Vagina (tissue), 2 donors: Measurements from ENCODE around the gene IYD. TPM values are rescaled to one million over a fixed set of nuclear protein-coding genes. Genes with fewer than 3 reads are reported as not detected.

Source experiments
- DNase-seq, 2 donors: peaks; one replicate each; pipeline ENCODE4 v3.0.0-alpha.2; 2017; ENCODE audit errors: extremely low spot score in 2 of 2
- H3K27ac ChIP-seq: fragments of 200-600 bp; sonication (generic); one replicate; pipeline ENCODE4 v1.5.1; 2019
- H3K27me3 ChIP-seq: fragments of 200-600 bp; sonication (generic); one replicate; pipeline ENCODE4 v1.5.1; 2019
- H3K36me3 ChIP-seq, 2 donors: fragments of 200-600 bp; sonication (generic); one replicate each; pipeline ENCODE4 v1.5.1; 2017 to 2019
- H3K4me1 ChIP-seq: fragments of 200-600 bp; sonication (generic); one replicate; pipeline ENCODE4 v1.5.1; 2019
- H3K4me3 ChIP-seq, 2 donors: fragments of 200-600 bp; sonication (generic); 1 replicate in 1 of 2; 2 replicates in 1 of 2; pipeline ENCODE4 v1.5.1; 2016 to 2019
- H3K9me3 ChIP-seq: fragments of 200-600 bp; sonication (generic); one replicate; pipeline ENCODE4 v1.5.1; 2019
- CTCF ChIP-seq, 3 experiments: fragments of 450-650 bp in 2 of 3; fragments of 200-600 bp in 1 of 3; sonication (generic) in 1 of 3; IDR thresholded peaks; one replicate each; pipeline ENCODE4 v1.5.1; 2017 to 2019; ENCODE audit warnings: antibody characterized with exemption in 3 of 3, mild to moderate bottlenecking in 2 of 3, moderate library complexity in 2 of 3
- POLR2A ChIP-seq, 2 donors: fragments of 450-650 bp; IDR thresholded peaks; one replicate each; pipeline ENCODE4 v1.6.1; 2017; ENCODE audit warnings: antibody characterized with exemption in 2 of 2, mild to moderate bottlenecking in 2 of 2, moderate library complexity in 2 of 2
- POLR2AphosphoS5 ChIP-seq, 2 donors: sonication (generic); formaldehyde crosslinking; IDR thresholded peaks; one replicate each; pipeline ENCODE4 v1.9.0; 2017; ENCODE audit warnings: antibody characterized with exemption in 2 of 2, mild to moderate bottlenecking in 2 of 2, low read depth in 1 of 2; ENCODE audit not compliant: insufficient read depth in 1 of 2
- intact Hi-C: fragments of 100-400 bp; cut with DNase I; formaldehyde crosslinking; loops from one replicate; pipeline ENCODE4 v1.15.1; 2023
- total RNA-seq: library from RNA; depleted of rRNA; stranded (reverse); fragments of >200 nt; gene quantifications from one replicate; pipeline ENCODE4 v1.2.3, GENCODE V29; 2016

IYD gene
- total RNA-seq, 1 donor from 2014 or later = not detected

- no peak for DNase-seq
- H3K27ac ChIP-seq = no peak overlapping the region
- H3K4me1 ChIP-seq = peaks cover 19% of the 10 kb centered on the region
- no peaks in the 10 kb centered on the region for H3K36me3 ChIP-seq
- H3K9me3 ChIP-seq = no peaks in the 10 kb centered on the region
- intact Hi-C loops = no loop called here
- TF ChIP-seq POLR2AphosphoS5 (IDR thresholded peaks at IDR 0.05; ENCODE audit: insufficient read depth in 1 of 2, low read depth in 1 of 2) = no peak
- TF ChIP-seq POLR2A (IDR thresholded peaks at IDR 0.05) = no peak
- TF ChIP-seq CTCF (IDR thresholded peaks at IDR 0.05) = no peak
- no peak overlapping the region for H3K4me3 ChIP-seq
- no peaks in the 10 kb centered on the region for H3K27me3 ChIP-seq
Observed at GRCh38 chr6:150406948-150407347, 38.1 kb downstream of the IYD start.

GRCh38 chr6:150408842-150409241 is 40.0 kb downstream of the IYD start:
- intact Hi-C loops = no loop called here
- H3K4me3 ChIP-seq = no peak overlapping the region
- no peak for DNase-seq
- H3K27ac ChIP-seq = no peak overlapping the region
- H3K27me3 ChIP-seq = no peaks in the 10 kb centered on the region
- no peaks in the 10 kb centered on the region for H3K36me3 ChIP-seq
- no peaks in the 10 kb centered on the region for H3K9me3 ChIP-seq
- TF ChIP-seq POLR2AphosphoS5 (IDR thresholded peaks at IDR 0.05; ENCODE audit: insufficient read depth in 1 of 2, low read depth in 1 of 2) = no peak
- no peak for TF ChIP-seq CTCF (IDR thresholded peaks at IDR 0.05)
- no peak for TF ChIP-seq POLR2A (IDR thresholded peaks at IDR 0.05)
- peaks cover 9% of the 10 kb centered on the region for H3K4me1 ChIP-seq

- Histone ChIP-seq H3K36me3 (no peaks in the 10 kb centered on the region), H3K9me3 (no peaks in the 10 kb centered on the region), H3K27ac (no peak overlapping the region), H3K4me3 (no peak overlapping the region), H3K27me3 (no peaks in the 10 kb centered on the region), H3K4me1 (peaks cover 9% of the 10 kb centered on the region)
- DNase-seq = no peak
- intact Hi-C loops = loop anchor here (5.0 kb wide), 1 partner anchor 403 kb away; no protein-coding TSS in a partner anchor
- TF ChIP-seq POLR2A (IDR thresholded peaks at IDR 0.05) (no peak), CTCF (IDR thresholded peaks at IDR 0.05) (no peak), POLR2AphosphoS5 (IDR thresholded peaks at IDR 0.05; ENCODE audit: insufficient read depth in 1 of 2, low read depth in 1 of 2) (no peak)
Observed at GRCh38 chr6:150409576-150410066, 40.8 kb downstream of the IYD start.

- TF ChIP-seq CTCF (IDR thresholded peaks at IDR 0.05) (no peak), POLR2A (IDR thresholded peaks at IDR 0.05) (no peak), POLR2AphosphoS5 (IDR thresholded peaks at IDR 0.05; ENCODE audit: insufficient read depth in 1 of 2, low read depth in 1 of 2) (no peak)
- Histone ChIP-seq H3K4me3 (no peak overlapping the region), H3K36me3 (no peaks in the 10 kb centered on the region), H3K27me3 (no peaks in the 10 kb centered on the region), H3K9me3 (no peaks in the 10 kb centered on the region), H3K4me1 (peaks cover 9% of the 10 kb centered on the region), H3K27ac (no peak overlapping the region)
- intact Hi-C loops = loop anchor here (5.0 kb wide), 1 partner anchor 402 kb away; no protein-coding TSS in a partner anchor
- DNase-seq = no peak
Observed at GRCh38 chr6:150410399-150410798, 41.6 kb downstream of the IYD start.

- no peak for DNase-seq
- Histone ChIP-seq H3K4me1 (peaks cover 9% of the 10 kb centered on the region), H3K4me3 (no peak overlapping the region), H3K27ac (no peak overlapping the region), H3K9me3 (no peaks in the 10 kb centered on the region), H3K27me3 (no peaks in the 10 kb centered on the region), H3K36me3 (no peaks in the 10 kb centered on the region)
- TF ChIP-seq CTCF (IDR thresholded peaks at IDR 0.05) = no peak
- TF ChIP-seq POLR2A (IDR thresholded peaks at IDR 0.05) = no peak
- no peak for TF ChIP-seq POLR2AphosphoS5 (IDR thresholded peaks at IDR 0.05; ENCODE audit: insufficient read depth in 1 of 2, low read depth in 1 of 2)
- intact Hi-C loops = loop anchor here (5.0 kb wide), 1 partner anchor 401 kb away; no protein-coding TSS in a partner anchor
Observed at GRCh38 chr6:150410906-150411305, 42.1 kb downstream of the IYD start.
